ENCODE measurements around the gene COMMD1.

DNA sequence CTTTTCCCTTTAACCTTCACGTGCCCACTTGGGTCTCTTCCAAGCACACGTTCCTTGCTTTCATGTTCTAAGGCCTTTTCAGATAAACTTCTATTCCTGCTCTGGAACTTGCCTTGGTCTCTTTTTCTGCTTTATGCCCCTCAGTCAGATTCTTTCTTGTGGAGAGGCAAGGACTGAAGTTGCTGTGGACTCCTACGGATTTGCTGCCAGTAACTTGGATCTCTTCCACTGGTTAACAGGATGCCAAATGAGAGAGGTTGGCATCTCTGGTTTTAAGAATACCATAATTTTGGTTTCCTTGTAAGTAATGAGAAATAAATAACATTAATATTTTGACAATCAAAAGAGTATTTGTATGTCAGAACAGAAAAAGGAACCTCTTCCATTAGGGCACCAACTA, 33.0 kb downstream of the COMMD1 start:
- TF ChIP-seq, protein P1, sequence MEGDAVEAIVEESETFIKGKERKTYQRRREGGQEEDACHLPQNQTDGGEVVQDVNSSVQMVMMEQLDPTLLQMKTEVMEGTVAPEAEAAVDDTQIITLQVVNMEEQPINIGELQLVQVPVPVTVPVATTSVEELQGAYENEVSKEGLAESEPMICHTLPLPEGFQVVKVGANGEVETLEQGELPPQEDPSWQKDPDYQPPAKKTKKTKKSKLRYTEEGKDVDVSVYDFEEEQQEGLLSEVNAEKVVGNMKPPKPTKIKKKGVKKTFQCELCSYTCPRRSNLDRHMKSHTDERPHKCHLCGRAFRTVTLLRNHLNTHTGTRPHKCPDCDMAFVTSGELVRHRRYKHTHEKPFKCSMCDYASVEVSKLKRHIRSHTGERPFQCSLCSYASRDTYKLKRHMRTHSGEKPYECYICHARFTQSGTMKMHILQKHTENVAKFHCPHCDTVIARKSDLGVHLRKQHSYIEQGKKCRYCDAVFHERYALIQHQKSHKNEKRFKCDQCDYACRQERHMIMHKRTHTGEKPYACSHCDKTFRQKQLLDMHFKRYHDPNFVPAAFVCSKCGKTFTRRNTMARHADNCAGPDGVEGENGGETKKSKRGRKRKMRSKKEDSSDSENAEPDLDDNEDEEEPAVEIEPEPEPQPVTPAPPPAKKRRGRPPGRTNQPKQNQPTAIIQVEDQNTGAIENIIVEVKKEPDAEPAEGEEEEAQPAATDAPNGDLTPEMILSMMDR (conservative IDR thresholded peaks at IDR 0.05; ENCODE audit: low read depth, low read length) = no peak
- TF ChIP-seq EZH2 (IDR thresholded peaks at IDR 0.05; ENCODE audit: borderline replicate concordance, low read depth, low read length, poor library complexity, severe bottlenecking) = no peak

Measured in A673 (cell line).